ENCODE results near the gene PARPBP.
"Not testable (repeated sequence)": the region's sequence is repeated elsewhere in the genome, so short reads cannot be mapped to it uniquely, and the experiment has no call there.

The PARPBP gene, protein sequence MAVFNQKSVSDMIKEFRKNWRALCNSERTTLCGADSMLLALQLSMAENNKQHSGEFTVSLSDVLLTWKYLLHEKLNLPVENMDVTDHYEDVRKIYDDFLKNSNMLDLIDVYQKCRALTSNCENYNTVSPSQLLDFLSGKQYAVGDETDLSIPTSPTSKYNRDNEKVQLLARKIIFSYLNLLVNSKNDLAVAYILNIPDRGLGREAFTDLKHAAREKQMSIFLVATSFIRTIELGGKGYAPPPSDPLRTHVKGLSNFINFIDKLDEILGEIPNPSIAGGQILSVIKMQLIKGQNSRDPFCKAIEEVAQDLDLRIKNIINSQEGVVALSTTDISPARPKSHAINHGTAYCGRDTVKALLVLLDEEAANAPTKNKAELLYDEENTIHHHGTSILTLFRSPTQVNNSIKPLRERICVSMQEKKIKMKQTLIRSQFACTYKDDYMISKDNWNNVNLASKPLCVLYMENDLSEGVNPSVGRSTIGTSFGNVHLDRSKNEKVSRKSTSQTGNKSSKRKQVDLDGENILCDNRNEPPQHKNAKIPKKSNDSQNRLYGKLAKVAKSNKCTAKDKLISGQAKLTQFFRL

DNA sequence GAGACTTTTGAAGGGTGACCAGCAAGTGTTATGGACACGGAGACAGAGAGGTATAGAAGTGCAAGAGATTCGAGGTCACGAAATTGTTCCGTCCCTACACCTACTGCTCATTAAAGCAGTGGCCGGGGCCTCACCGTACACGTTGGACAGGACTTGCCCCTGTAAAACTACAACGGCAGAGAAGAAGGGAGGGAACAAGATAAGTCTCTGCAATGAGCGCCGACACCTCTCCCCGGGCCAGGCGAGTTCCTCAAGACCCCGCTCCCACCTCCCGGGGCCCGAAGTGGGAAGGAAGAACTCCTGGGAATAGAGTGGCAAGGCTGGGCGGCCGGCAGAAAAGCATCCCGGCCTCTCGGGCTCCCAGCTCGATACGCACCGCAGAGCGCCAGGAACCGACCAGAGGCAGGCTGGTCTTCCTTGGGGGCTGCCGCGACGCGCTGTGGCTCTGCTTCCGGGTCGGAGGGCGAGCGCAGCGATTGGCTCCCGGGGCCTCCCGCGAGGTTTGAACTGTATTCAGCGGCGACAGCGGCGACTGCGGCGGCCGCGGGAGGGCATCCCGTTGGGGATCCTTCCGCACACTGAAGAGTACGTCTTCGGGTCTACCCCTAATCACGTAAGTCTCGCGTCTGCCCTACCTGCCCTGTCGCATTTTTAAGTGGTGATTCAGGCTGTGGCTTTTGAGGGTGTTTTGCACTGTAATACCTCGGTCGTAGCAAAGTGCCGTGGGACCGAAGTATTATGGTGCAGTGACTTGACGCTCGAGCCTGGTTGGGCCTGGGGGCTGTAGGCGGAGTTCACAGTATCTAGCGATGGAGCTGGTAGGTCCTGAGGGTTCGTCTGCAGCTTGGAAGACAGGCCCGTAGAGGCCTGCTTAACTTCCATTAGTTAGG is at the start of gene PARPBP, which contains the start of gene NUP37:
Gene PARPBP, plus strand, starts transcription at position 510 of the 890 bp plus-strand sequence. CDS start 3,706 bp downstream, outside the sequence.
Gene NUP37, minus strand, starts transcription at position 441 of the 890 bp plus-strand sequence. CDS start 1,596 bp downstream, outside the sequence.
- DNase-seq, result peak; percentile 56

DNA sequence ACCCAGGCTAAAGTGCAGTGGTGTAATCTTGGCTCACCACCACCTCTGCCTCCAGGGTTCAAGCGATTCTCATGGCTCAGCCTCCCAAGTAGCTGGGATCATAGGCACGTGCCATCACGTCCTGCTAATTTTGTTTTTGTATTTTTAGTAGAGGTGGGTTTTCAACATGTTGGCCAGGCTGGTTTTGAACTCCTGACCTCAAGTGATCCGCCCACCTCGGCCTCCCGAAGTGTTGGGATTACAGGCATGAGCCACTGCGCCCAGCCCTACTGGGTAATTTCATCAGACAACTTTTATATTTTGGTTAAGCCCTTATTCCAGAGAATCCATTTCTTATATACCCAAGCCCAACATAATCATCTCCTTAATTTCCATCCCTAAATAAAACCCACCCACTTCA is 47.9 kb upstream of the PARPBP start:
- not testable (repeated sequence) for DNase-seq

DNA sequence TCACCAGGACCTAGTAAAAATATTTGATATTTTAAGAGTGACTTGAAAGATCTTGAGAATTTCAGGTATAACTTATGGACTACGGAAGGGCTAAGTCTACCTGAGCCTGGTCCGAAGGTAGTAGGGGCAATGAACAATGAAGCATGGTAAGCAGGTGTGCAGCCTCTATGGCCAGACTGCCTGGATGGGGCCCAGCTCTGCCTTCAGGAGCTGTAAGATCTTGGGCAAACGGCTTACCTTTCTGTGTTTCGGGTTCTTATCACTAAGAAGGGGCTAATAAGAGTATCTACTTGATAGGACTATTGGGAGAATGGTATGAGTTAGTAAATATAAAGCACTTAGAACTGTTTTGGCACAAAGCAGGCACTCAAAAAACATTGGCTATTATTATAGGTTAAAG is 39.1 kb upstream of the PARPBP start:
- DNase-seq, result no peak

DNA sequence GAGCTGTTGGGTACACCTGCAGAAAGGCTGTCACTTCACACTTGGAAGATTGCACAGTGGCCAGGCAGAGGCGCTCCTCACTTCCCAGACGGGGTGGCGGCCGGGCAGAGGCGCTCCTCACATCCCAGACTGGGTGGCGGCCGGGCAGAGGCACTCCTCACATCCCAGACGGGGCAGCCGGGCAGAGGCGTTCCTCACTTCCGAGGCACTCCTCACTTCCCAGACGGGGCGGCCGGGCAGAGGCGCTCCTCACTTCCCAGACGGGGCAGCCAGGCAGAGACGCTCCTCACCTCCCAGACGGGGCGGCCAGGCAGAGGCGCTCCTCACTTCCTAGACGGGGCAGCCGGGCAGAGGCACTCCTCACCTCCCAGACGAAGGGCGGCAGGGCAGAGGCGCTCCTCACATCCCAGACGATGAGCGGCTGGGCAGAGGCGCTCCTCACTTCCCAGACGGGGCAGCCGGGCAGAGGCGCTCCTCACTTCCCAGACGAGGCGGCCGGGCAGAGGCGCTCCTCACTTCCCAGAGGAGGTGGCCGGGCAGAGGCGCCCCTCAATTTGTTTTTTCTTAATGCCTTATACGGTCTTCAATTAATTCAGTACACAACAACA is 30.7 kb upstream of the PARPBP start:
- not testable (repeated sequence) for DNase-seq

DNA sequence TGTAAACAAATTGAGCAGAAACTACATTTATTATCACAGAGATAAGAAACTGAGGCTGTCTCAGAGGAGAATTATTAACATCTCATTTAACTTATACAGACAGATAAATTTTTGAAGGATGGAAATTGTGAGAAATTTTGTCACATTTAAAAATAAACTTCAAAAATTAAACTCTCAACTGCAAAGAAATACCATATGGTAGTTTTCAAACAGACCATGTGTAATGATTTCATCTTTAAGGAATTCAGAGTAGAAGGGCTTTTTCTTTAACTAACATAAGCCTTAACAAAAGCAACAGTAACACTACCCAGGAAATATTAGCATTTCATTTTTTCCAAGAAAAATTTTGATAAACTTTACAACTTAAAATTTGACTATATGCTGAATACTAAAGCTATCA is 26.7 kb upstream of the PARPBP start:
- no peak for DNase-seq

DNA sequence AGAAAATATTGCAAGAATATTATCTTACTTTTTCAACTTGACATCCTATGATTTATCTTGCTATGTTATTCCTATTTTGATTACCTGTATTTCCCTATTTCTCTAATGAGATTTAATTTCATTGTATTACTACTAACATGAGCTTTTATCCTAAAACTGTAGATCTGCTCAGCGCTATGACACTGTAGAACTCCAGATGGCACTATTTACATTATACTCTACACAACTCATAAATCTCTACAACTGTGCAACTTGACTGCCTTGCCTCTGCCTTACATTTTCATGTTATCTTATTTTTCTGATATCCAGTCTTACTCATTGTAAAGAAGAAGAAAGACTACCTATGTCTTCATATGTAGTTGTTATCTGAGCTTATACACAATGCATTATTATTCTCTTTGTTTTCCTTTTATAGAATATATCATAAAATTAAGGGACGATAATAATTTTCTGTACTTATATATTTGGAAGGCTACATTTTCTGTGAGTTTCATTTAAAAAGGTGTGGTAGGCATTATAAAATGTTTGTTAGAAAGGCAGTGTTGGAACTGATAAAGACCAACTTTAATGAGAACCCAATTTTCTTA is 24.2 kb upstream of the PARPBP start:
- DNase-seq, result no peak

DNA sequence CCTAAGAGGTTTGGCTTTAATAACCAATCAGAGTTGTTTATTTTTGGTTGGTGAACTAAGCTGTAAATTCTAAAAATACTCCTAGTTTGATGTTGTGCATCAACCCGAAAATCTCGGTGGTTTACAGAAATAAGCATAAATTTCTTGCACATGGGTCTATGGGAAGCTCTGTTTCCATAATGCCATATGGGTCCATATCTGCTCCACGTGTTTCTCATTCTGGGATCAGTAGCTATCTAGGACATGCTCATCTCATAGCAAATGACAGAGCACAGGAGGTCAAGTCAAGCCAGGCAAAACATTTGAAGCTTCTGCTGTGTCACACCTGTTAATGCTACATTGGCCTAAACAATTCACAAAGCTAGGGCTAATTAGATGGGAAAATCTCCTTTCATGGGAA is 23.1 kb upstream of the PARPBP start:
- DNase-seq, result no peak

DNA sequence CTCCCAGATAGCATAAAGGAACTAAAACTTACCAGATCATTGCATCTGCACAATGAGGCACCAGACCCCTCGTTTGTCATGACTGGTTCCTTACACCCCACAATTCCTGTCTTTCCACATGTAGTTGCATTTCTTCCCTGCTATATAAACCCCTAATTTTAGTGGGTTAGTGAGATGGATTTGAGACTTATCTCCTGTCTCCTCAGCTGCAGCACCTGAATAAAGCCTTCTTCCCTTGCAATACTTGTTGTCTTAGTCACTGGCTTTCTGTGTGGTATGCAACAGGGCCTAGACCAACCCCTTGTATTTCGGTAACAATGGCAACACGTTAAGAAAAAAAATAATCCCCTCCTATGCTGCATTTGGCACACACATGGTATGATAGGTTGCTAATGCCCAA is 13.1 kb upstream of the PARPBP start:
- no peak for DNase-seq

DNA sequence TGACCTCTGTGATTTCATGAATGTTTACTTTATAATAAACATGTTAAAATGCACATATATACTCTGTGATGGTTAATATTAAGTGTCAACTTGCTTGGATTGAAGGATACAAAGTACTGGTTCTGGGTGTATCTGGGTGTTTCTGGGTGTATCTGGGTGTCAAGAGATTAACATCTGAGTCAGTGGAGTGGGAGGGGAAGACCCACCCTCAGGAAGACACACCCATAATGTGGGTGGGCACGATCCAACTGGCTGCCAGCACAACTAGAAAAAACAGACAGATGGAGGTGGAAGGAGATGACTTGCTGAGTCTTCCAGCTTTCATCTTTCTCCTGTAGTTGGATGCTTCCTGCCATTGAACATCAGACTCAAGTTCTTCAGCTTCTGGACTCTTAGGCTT is 12.0 kb upstream of the PARPBP start:
- DNase-seq, result no peak

DNA sequence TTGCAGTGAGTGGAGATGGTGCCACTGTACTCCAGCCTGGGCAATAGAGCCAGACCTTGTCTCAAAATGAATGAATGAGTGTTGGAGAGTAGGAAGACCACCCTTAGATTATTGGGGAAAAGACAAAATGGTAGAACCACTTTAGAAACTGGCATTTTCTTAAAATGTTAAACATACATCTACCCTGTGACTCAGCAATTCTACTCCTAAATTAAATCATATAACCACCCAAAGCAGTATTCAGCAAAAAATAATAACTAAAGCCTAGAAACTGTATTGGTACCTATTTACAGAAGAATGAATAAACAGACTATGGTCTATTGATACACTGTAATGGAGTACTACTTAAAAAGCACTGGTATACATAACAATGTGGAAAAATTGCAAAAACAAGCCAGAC is 9.2 kb upstream of the PARPBP start:
- no peak for DNase-seq

DNA sequence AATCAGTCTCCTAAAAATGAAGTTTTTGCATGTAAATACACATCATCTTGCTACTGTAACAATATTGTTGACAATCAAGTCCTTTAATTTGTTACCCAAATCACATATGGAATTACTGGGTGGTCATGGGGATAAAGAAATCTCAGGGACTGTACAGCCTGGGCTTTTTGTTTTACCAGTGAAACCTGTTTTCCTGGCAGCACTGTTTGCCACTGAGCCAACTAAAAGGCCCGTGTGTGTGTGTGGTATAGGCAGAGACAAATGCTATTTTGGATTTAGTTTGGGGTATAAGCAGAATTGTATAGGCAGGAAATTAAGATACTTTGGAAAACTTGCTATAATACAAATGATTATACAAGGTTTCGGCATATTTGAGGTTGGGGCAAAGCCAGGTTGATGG is 5.8 kb upstream of the PARPBP start:
- no peak for DNase-seq

DNA sequence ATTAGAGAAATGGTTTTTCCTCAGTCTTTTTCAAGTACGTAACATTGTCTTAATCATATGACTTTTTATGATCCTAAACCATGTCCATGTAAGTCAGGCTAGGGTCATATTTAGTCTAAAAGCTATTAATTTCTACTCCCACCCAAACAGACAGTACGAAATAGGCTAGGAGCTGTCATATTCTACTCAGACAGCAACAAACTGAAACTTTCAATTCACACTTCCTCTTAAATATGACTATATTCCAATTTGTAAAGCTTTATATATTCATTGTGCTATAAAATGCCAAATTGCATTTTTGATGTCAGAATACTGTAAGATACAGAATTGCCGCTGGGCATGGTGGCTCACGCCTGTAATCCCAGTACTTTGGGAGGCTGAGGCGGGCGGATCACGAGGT is 3.6 kb upstream of the PARPBP start:
- DNase-seq, result no peak

DNA sequence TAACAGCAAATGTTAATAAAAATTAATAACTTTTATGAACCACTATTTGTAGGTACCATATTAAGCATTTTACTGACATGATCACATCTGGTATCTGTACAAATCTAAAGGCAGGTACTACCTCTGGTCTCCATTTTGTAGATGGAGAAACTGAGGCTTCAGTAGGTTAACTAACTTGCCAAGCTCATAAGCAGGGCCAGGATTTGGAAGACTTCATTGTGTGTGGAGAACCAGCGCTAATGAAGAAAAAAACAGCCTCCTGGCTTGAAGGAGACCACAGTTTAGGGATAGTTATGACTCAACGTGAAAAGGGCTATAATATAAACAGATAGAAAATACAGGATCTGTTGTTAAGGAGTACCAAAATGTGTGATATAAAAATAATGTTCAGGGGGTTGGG is 1.1 kb upstream of the PARPBP start:
- DNase-seq, result no peak

DNA sequence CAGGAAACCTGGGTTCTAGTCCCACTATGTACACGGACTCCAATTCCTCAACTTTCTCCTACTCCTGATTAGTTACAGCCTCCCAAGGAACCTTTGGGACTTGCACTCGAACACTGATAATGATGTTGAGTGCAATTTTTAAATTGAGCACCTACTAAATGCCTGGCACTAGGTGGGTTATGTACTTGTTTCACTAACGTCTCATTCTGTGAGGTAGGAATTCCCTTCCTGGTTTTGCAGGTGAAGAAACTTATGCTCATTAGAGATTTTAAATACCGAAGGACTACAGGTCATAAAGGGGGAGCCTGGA is 536 bp downstream of the PARPBP start:
- no peak for DNase-seq

DNA sequence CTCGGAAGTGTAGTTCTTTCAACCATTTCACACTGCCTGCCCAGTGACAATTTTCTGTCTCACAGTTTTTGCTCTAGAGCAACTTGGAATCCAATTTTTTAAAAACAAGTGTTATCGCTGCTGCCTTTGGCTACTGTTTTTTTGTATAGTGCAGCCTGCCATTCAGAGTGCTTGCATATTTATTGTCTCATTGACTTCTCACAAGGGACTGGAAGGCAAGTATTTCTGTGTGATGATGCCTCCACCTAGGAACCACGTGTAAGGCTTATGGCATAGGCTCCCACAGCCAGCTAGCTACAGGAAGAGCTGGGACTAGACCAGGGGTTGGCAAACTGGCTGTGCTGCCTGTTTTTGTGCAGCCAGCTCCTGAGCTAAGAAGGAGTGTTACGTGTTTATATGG is 903 bp downstream of the PARPBP start:
- DNase-seq, result no peak

DNA sequence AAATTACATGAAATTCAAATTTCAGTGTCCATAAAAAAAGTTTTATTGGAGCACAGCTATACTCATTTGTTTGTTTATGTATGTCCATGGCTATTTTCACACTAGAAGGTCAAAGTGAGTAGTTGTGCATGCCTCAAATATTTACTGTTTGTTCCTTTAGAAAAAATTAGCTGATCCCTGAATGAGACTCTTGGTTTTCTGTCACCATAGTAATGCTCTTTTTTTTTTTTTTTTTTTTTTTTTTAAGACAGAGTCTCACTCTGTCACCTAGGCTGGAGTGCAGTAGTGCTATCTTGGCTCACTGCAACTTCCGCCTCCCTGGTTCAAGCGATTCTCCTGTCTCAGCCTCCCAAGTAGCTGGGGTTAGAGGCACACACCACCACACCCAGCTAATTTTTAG is 1.3 kb downstream of the PARPBP start:
- DNase-seq, result not testable (repeated sequence)

DNA sequence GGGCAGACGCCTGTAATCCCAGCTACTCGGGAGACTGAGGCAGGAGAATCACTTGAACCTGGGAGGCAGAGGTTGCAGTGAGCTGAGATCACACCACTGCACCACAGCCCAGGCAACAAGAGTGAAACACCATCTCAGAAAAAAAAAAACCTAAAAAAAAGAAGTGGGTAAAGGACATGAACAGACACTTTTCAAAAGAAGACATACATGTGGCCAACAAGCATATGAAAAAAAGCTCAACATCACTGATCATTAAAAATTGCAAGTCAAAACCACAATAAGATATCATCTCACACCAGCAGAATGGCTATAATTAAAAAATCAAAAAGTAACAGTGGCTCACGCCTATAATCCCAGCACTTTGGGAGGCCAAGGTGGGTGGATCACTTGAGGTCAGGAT is 10.7 kb downstream of the PARPBP start:
- not testable (repeated sequence) for DNase-seq

DNA sequence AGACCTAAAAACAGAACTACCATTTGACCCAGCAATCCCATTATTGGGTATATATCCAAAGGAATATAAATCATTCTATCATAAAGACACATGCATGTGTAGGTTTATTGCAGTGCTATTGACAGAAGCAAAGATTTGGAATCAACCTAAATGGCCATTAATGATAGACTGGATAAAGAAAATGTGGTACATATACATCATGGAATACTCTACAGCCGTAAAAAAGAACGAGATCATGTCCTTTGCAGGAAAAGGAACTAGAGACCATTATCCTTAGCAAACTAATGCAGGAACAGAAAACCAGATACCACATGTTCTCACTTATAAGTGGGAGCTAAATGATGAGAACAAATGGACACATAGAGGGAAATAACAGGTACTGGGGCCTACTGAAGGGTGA is 11.5 kb downstream of the PARPBP start:
- not testable (repeated sequence) for DNase-seq

DNA sequence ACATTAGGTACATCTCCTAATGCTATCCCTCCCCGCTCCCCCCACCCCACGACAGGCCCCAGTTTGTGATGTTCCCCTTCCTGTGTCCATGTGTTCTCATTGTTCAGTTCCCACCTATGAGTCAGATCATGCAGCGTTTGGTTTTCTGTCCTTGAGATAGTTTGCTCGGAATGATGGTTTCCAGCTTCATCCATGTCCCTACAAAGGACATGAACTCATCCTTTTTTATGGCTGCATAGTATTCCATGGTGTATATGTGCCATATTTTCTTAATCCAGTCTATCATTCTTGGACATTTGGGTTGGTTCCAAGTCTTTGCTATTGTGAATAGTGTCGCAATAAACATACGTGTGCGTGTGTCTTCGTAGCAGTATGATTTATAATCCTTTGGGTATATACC is 17.6 kb downstream of the PARPBP start:
- not testable (repeated sequence) for DNase-seq

DNA sequence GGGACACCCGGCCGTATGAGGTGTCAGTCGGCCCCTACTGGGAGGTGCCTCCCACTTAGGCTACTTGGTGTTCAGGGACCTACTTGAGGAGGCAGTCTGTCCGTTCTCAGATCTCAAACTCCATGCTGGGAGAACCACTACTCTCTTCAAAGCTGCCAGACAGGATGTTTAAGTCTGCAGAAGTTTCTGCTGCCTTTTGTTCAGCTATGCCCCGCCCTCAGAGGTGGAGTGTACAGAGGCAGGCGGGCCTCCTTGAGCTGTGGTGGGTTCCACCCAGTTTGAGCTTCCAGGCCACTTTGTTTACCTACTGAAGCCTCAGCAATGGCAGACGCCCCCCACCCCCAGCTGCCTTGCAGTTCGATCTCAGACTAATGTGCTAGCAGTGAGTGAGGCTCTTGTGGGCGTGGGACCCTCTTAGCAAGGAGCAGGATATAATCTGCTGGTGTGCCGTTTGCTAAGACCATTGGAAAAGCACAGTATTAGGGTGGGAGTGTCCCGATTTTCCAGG is 22.9 kb downstream of the PARPBP start:
- DNase-seq, result not testable (repeated sequence)

DNA sequence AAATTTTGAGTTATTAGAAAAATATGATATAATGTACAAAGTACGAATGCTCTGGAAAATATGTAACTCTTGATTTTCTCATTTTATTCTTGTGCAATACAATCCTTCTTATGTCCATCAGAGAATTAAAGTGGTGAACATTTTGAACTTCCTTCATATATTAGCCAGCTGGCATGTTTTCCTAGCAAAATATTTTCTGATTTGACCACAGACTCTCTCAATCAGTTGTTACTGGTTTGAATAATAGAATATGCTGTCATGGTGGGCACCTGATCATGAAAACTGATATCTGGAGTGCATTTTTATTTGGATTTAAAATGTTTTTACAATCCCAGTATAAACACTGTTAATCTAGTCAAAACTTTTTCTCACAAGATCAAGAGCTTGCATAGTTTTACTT is 24.2 kb downstream of the PARPBP start:
- DNase-seq, result no peak

DNA sequence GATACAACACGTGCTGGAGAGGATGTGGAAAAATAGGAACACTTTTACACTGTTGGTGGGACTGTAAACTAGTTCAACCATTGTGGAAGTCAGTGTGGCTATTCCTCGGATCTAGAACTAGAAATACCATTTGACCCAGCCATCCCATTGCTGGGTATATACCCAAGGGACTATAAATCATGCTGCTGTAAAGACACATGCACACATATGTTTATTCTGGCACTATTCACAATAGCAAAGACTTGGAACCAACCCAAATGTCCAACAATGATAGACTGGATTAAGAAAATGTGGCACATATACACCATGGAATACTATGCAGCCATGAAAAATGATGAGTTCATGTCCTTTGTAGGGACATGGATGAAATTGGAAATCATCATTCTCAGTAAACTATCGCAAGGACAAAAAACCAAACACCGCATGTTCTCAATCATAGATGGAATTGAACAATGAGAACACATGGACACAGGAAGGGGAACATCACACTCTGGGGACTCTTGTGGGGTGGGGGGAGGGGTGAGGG is 27.1 kb downstream of the PARPBP start:
- DNase-seq, result not testable (repeated sequence)
